Mesendoderm (in vitro differentiated cells): Measurements from ENCODE around the gene TECTA.
"Not testable (repeated sequence)": the region's sequence is repeated elsewhere in the genome, so short reads cannot be mapped to it uniquely, and the experiment has no call there.

Experiments used
- DNase-seq: peaks from one replicate; pipeline ENCODE4 v3.0.0; 2013
- H2AK5ac ChIP-seq: 2 replicates; pipeline ENCODE4 v1.6.1; 2013; ENCODE audit warnings: low read length, inconsistent platforms
- H2BK120ac ChIP-seq: 2 replicates; pipeline ENCODE4 v1.6.1; 2013; ENCODE audit warnings: low read depth, mild to moderate bottlenecking, low read length, moderate library complexity, mixed read lengths
- H2BK15ac ChIP-seq: replicated peaks from 2 replicates; pipeline ENCODE4 v1.6.1; 2013; ENCODE audit warnings: low read depth, mild to moderate bottlenecking, moderate library complexity
- H2BK5ac ChIP-seq: 2 replicates; pipeline ENCODE4 v1.6.1; 2013; ENCODE audit warnings: low read length, inconsistent platforms
- H3K18ac ChIP-seq: 2 replicates; pipeline ENCODE4 v1.6.1; 2013; ENCODE audit warnings: mild to moderate bottlenecking, low read length, mixed read lengths
- H3K23ac ChIP-seq: one replicate; pipeline ENCODE4 v1.6.1; 2013; ENCODE audit warnings: low read length
- H3K27ac ChIP-seq: 2 replicates; pipeline ENCODE4 v1.5.1; 2013; ENCODE audit warnings: low read depth, mild to moderate bottlenecking, inconsistent platforms, low read length, moderate library complexity
- H3K27me3 ChIP-seq: 2 replicates; pipeline ENCODE4 v1.6.1; 2013; ENCODE audit warnings: low read length, control low read depth, mild to moderate bottlenecking, inconsistent platforms; ENCODE audit not compliant: insufficient read depth, poor library complexity
- H3K36me3 ChIP-seq: 2 replicates; pipeline ENCODE4 v1.6.1; 2013; ENCODE audit warnings: low read length, inconsistent platforms; ENCODE audit not compliant: control insufficient read depth, insufficient read depth
- H3K4ac ChIP-seq: one replicate; pipeline ENCODE4 v1.6.1; 2013; ENCODE audit warnings: low read depth, mild to moderate bottlenecking, low read length, moderate library complexity
- H3K4me1 ChIP-seq: 2 replicates; pipeline ENCODE4 v1.6.1; 2013; ENCODE audit warnings: low read depth, low read length, inconsistent platforms; ENCODE audit not compliant: control insufficient read depth
- H3K4me2 ChIP-seq: 2 replicates; pipeline ENCODE4 v1.6.1; 2013; ENCODE audit warnings: low read length
- H3K4me3 ChIP-seq: 2 replicates; pipeline ENCODE4 v1.5.1; 2013; ENCODE audit warnings: mild to moderate bottlenecking, low read length
- H3K56ac ChIP-seq: one replicate; pipeline ENCODE4 v1.6.1; 2013; ENCODE audit warnings: low read length
- H3K79me1 ChIP-seq: 2 replicates; pipeline ENCODE4 v1.6.1; 2013; ENCODE audit warnings: low read length, inconsistent platforms
- H3K79me2 ChIP-seq: 2 replicates; pipeline ENCODE4 v1.6.1; 2013; ENCODE audit warnings: mild to moderate bottlenecking, low read length; ENCODE audit not compliant: control insufficient read depth, insufficient read depth
- H3K9ac ChIP-seq: 2 replicates; pipeline ENCODE4 v1.6.1; 2013; ENCODE audit warnings: low read length, inconsistent platforms
- H4K5ac ChIP-seq: one replicate; pipeline ENCODE4 v1.6.1; 2013; ENCODE audit warnings: low read length
- H4K8ac ChIP-seq: one replicate; pipeline ENCODE4 v1.6.1; 2013; ENCODE audit warnings: low read depth, mild to moderate bottlenecking, control low read depth, low read length, moderate library complexity
- WGBS: extraction: QIAGEN DNeasy Blood & Tissue Kit; methylation state at CpG from one replicate; pipeline ENCODE4 v1.1.7; 2013; ENCODE audit warnings: low lambda C conversion rate, missing lambda C conversion rate; ENCODE audit not compliant: insufficient coverage; ENCODE audit errors: extremely low coverage; 5-methylcytosine and 5-hydroxymethylcytosine counted together

TECTA gene

GRCh38 chr11:121235057-121235456 is 134.0 kb downstream of the TECTA start:
- Histone ChIP-seq H3K27me3 (no peaks in the 10 kb centered on the region), H3K79me1 (no peaks in the 10 kb centered on the region), H3K9ac (no peak overlapping the region), H3K4me3 (no peak overlapping the region), H3K27ac (no peak overlapping the region), H2BK5ac (no peak overlapping the region), H2BK15ac (no peak overlapping the region), H4K5ac (no peak overlapping the region), H4K8ac (no peak overlapping the region), H3K4me1 (peaks cover 2% of the 10 kb centered on the region), H3K23ac (no peak overlapping the region), H3K56ac (no peak overlapping the region), H2AK5ac (no peak overlapping the region), H3K79me2 (no peaks in the 10 kb centered on the region), H3K18ac (peak overlapping the region; percentile 0), H3K4me2 (no peak overlapping the region), H2BK120ac (no peak overlapping the region), H3K36me3 (no peaks in the 10 kb centered on the region), H3K4ac (no peak overlapping the region)
- DNase-seq = no peak
- WGBS = no CpG with 5 or more reads among the region's 3 CpGs

GRCh38 chr11:121236115-121237001 is 135.3 kb downstream of the TECTA start:
- no peak overlapping the region for H3K27ac ChIP-seq

GRCh38 chr11:121237247-121237646 is 136.2 kb downstream of the TECTA start:
- H3K4ac ChIP-seq, H3K36me3 ChIP-seq, H4K5ac ChIP-seq, H2AK5ac ChIP-seq, H3K79me1 ChIP-seq, H3K27me3 ChIP-seq, H4K8ac ChIP-seq, DNase-seq, H3K4me2 ChIP-seq, H3K4me3 ChIP-seq, H3K18ac ChIP-seq, H3K27ac ChIP-seq, H2BK15ac ChIP-seq, H3K9ac ChIP-seq, H3K23ac ChIP-seq, H3K79me2 ChIP-seq, H3K4me1 ChIP-seq, H2BK120ac ChIP-seq, H2BK5ac ChIP-seq: not testable (repeated sequence)
- no CpG with 5 or more reads among the region's 6 CpGs for WGBS
- H3K56ac ChIP-seq = peak overlapping the region; percentile 19

More at GRCh38 chr11:121236115-121237001, 135.3 kb downstream of the TECTA start:
- no peak overlapping the region for H2BK15ac ChIP-seq
- WGBS = no CpG with 5 or more reads among the region's 15 CpGs
- no peak overlapping the region for H3K9ac ChIP-seq
- H3K79me1 ChIP-seq = no peaks in the 10 kb centered on the region
- no peak overlapping the region for H4K8ac ChIP-seq
- H2AK5ac ChIP-seq = no peak overlapping the region
- H3K4ac ChIP-seq = peak overlapping the region; percentile 62
- no peak overlapping the region for H3K4me2 ChIP-seq
- H4K5ac ChIP-seq = no peak overlapping the region
- H3K4me3 ChIP-seq = no peak overlapping the region
- no peak overlapping the region for H2BK120ac ChIP-seq
- peak overlapping the region; percentile 88 for H3K18ac ChIP-seq
- H2BK5ac ChIP-seq = peak overlapping the region; percentile 5
- H3K23ac ChIP-seq = no peak overlapping the region
- no peaks in the 10 kb centered on the region for H3K27me3 ChIP-seq
- no peaks in the 10 kb centered on the region for H3K79me2 ChIP-seq
- no peaks in the 10 kb centered on the region for H3K36me3 ChIP-seq
- peaks cover 2% of the 10 kb centered on the region for H3K4me1 ChIP-seq
- H3K56ac ChIP-seq = no peak overlapping the region
- peak; percentile 96 for DNase-seq

GRCh38 chr11:121237686-121238658 is 136.9 kb downstream of the TECTA start:
- no peak overlapping the region for H4K8ac ChIP-seq
- no peak overlapping the region for H2BK120ac ChIP-seq
- H3K79me1 ChIP-seq = no peaks in the 10 kb centered on the region
- H3K4me2 ChIP-seq = no peak overlapping the region
- no peak overlapping the region for H4K5ac ChIP-seq
- no peak for DNase-seq
- H3K36me3 ChIP-seq = no peaks in the 10 kb centered on the region
- peak overlapping the region; percentile 19 for H3K56ac ChIP-seq
- no CpG with 5 or more reads among the region's 12 CpGs for WGBS
- H3K9ac ChIP-seq = no peak overlapping the region
- H3K23ac ChIP-seq = no peak overlapping the region
- H2AK5ac ChIP-seq = no peak overlapping the region
- H2BK5ac ChIP-seq = no peak overlapping the region
- no peaks in the 10 kb centered on the region for H3K79me2 ChIP-seq
- H2BK15ac ChIP-seq = no peak overlapping the region
- H3K27ac ChIP-seq = no peak overlapping the region
- H3K4me3 ChIP-seq = no peak overlapping the region
- H3K18ac ChIP-seq = peak overlapping the region; percentile 2
- no peaks in the 10 kb centered on the region for H3K27me3 ChIP-seq
- no peak overlapping the region for H3K4ac ChIP-seq
- peaks cover 2% of the 10 kb centered on the region for H3K4me1 ChIP-seq

GRCh38 chr11:121238956-121239355 is 137.9 kb downstream of the TECTA start:
- Histone ChIP-seq H3K56ac (no peak overlapping the region), H3K4me1 (peaks cover 2% of the 10 kb centered on the region), H3K18ac (peak overlapping the region; percentile 69), H4K8ac (no peak overlapping the region), H2BK15ac (no peak overlapping the region), H3K27me3 (no peaks in the 10 kb centered on the region), H2BK5ac (no peak overlapping the region), H3K9ac (no peak overlapping the region), H3K23ac (no peak overlapping the region), H3K79me2 (no peaks in the 10 kb centered on the region), H3K27ac (no peak overlapping the region), H3K4ac (no peak overlapping the region), H2BK120ac (no peak overlapping the region), H2AK5ac (no peak overlapping the region), H3K4me2 (no peak overlapping the region), H3K79me1 (no peaks in the 10 kb centered on the region), H4K5ac (no peak overlapping the region), H3K36me3 (no peaks in the 10 kb centered on the region), H3K4me3 (no peak overlapping the region)
- no peak for DNase-seq
